Astrocyte (in vitro differentiated cells and primary cell): Measurements from ENCODE around the gene THADA. TPM values are rescaled to one million over a fixed set of nuclear protein-coding genes. Genes with fewer than 3 reads are reported as not detected.

Experiments
- DNase-seq: peaks from one replicate; pipeline ENCODE4 v3.0.0-alpha.2; 2010; ENCODE audit warnings: low read depth
- FAIRE-seq: peaks from 2 replicates; lab custom pipeline; 2011; peaks lifted over from hg19 to GRCh38; lab: Jason Lieb, UNC
- H2AFZ ChIP-seq: 2 replicates; pipeline ENCODE4 v1.6.0; 2012; ENCODE audit warnings: low read depth, low read length, inconsistent platforms
- H3K27ac ChIP-seq: 2 replicates; pipeline ENCODE4 v1.5.1; 2011; ENCODE audit warnings: low read depth, low read length, inconsistent platforms
- H3K27me3 ChIP-seq: 2 replicates; pipeline ENCODE4 v1.6.0; 2011; ENCODE audit warnings: low read length, inconsistent platforms; ENCODE audit not compliant: insufficient read depth
- H3K36me3 ChIP-seq: 2 replicates; pipeline ENCODE4 v1.5.1; 2011; ENCODE audit warnings: low read length, inconsistent platforms; ENCODE audit not compliant: insufficient read depth
- H3K4me1 ChIP-seq: 2 replicates; pipeline ENCODE4 v1.5.1; 2011; ENCODE audit warnings: low read length, inconsistent platforms; ENCODE audit not compliant: insufficient read depth
- H3K4me2 ChIP-seq: 2 replicates; pipeline ENCODE4 v1.6.0; 2012; ENCODE audit warnings: low read length, inconsistent platforms
- H3K4me3 ChIP-seq: 2 replicates; pipeline ENCODE4 v1.5.1; 2011; ENCODE audit warnings: low read depth, mild to moderate bottlenecking, low read length, inconsistent platforms; ENCODE audit not compliant: insufficient read depth
- H3K79me2 ChIP-seq: 2 replicates; pipeline ENCODE4 v1.6.0; 2012; ENCODE audit warnings: mild to moderate bottlenecking, low read length, inconsistent platforms; ENCODE audit not compliant: insufficient read depth
- H3K9ac ChIP-seq: 2 replicates; pipeline ENCODE4 v1.6.0; 2012; ENCODE audit warnings: mild to moderate bottlenecking, low read length, inconsistent platforms
- H3K9me3 ChIP-seq: 2 replicates; pipeline ENCODE4 v1.5.1; 2012; ENCODE audit warnings: low read depth, mild to moderate bottlenecking, low read length, inconsistent platforms; ENCODE audit not compliant: insufficient read depth
- H4K20me1 ChIP-seq: 2 replicates; pipeline ENCODE4 v1.6.0; 2012; ENCODE audit warnings: low read length, inconsistent platforms; ENCODE audit not compliant: insufficient read depth
- H3K27ac Mint-ChIP-seq: one replicate; pipeline ENCODE4 v1.8.0; 2021; ENCODE audit warnings: mild to moderate bottlenecking, mixed read lengths; ENCODE audit not compliant: unreplicated experiment
- H3K27me3 Mint-ChIP-seq: one replicate; pipeline ENCODE4 v1.8.0; 2021; ENCODE audit warnings: low read depth, mixed read lengths; ENCODE audit not compliant: unreplicated experiment
- H3K36me3 Mint-ChIP-seq: one replicate; pipeline ENCODE4 v1.8.0; 2021; ENCODE audit warnings: low read depth, mixed read lengths; ENCODE audit not compliant: unreplicated experiment
- H3K4me1 Mint-ChIP-seq: one replicate; pipeline ENCODE4 v1.8.0; 2021; ENCODE audit warnings: low read depth, mixed read lengths; ENCODE audit not compliant: unreplicated experiment
- H3K4me3 Mint-ChIP-seq: one replicate; pipeline ENCODE4 v1.8.0; 2021; ENCODE audit warnings: mild to moderate bottlenecking, moderate library complexity, mixed read lengths; ENCODE audit not compliant: unreplicated experiment
- H3K9me3 Mint-ChIP-seq: one replicate; pipeline ENCODE4 v1.8.0; 2021; ENCODE audit warnings: mild to moderate bottlenecking, mixed read lengths; ENCODE audit not compliant: unreplicated experiment
- EZH2 ChIP-seq: IDR thresholded peaks from 2 replicates; pipeline ENCODE4 v1.6.1; 2012; ENCODE audit warnings: mild to moderate bottlenecking, low read length, inconsistent platforms; ENCODE audit not compliant: insufficient read depth
- total RNA-seq: library from RNA; stranded (reverse); gene quantifications from 2 replicates; pipeline ENCODE4 v1.2.1, GENCODE V29; 2021
- TF ChIP-seq, protein P1 (sequence below): IDR thresholded peaks from 2 replicates; pipeline ENCODE4 v1.5.1; 2011; ENCODE audit warnings: low read depth, mild to moderate bottlenecking, inconsistent platforms, low read length, moderate library complexity; ENCODE audit not compliant: insufficient read depth

THADA gene
- total RNA-seq, 1 donor from 2014 or later, result 16.2 TPM

DNA sequence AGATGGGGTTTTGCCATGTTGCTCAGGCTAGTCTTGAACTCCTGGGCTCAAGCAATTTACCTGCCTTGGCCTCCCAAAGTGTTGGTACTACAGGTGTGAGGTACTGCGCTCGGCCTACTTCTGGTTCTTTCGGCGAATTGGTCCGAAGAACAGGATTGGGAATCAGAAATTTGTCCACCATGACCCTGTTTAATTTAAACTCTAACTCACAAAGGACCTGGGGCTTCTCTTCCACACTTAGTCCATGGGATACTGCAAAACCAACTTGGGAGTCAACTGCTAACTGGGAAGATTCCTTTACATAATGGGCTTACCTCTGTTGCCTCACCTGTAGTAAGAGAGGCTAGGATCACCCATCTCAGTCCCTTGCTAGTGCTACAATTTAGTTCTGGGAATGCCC is 289.6 kb downstream of the THADA start:
- FAIRE-seq, result no peak
- no peak overlapping the region for H3K27ac ChIP-seq
- no peaks in the 10 kb centered on the region for H3K27me3 ChIP-seq
- H3K4me3 ChIP-seq, result no peak overlapping the region
- no peaks in the 10 kb centered on the region for H3K27me3 Mint-ChIP-seq
- H3K9me3 ChIP-seq, result no peaks in the 10 kb centered on the region
- no peaks in the 10 kb centered on the region for H3K9me3 Mint-ChIP-seq
- peaks cover 4% of the 10 kb centered on the region for H3K4me1 Mint-ChIP-seq
- H3K27ac Mint-ChIP-seq, result no peak overlapping the region
- peaks cover 5% of the 10 kb centered on the region for H3K4me1 ChIP-seq
- no peaks in the 10 kb centered on the region for H3K79me2 ChIP-seq
- TF ChIP-seq, protein P1, sequence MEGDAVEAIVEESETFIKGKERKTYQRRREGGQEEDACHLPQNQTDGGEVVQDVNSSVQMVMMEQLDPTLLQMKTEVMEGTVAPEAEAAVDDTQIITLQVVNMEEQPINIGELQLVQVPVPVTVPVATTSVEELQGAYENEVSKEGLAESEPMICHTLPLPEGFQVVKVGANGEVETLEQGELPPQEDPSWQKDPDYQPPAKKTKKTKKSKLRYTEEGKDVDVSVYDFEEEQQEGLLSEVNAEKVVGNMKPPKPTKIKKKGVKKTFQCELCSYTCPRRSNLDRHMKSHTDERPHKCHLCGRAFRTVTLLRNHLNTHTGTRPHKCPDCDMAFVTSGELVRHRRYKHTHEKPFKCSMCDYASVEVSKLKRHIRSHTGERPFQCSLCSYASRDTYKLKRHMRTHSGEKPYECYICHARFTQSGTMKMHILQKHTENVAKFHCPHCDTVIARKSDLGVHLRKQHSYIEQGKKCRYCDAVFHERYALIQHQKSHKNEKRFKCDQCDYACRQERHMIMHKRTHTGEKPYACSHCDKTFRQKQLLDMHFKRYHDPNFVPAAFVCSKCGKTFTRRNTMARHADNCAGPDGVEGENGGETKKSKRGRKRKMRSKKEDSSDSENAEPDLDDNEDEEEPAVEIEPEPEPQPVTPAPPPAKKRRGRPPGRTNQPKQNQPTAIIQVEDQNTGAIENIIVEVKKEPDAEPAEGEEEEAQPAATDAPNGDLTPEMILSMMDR, result no peak
- no peak for TF ChIP-seq EZH2
- no peak overlapping the region for H2AFZ ChIP-seq
- no peak for DNase-seq
- no peak overlapping the region for H3K4me2 ChIP-seq
- H3K4me3 Mint-ChIP-seq, result no peak overlapping the region
- H3K36me3 Mint-ChIP-seq, result no peaks in the 10 kb centered on the region
- no peaks in the 10 kb centered on the region for H3K36me3 ChIP-seq
- H4K20me1 ChIP-seq, result peaks cover 13% of the 10 kb centered on the region
- H3K9ac ChIP-seq, result no peak overlapping the region

DNA sequence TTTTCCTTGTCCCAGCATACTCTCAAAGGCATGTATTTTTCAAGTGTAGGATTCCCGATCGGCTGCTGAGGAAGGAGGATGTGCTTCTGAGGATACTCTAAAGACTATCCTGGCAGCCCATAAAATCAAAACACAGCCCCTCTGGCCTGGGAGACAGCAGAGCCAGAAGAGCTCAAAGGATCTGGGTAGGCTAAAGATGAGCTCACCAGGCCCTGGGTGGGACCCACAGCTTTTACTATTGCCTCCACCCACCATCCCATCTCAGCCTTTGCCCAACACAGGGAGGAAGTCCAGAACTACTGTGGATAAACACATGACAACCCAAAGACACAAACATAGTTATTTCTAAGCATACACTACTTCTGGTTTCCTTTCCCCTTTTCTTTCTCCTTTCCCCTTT is 290.3 kb downstream of the THADA start:
- H4K20me1 ChIP-seq, result peaks cover 13% of the 10 kb centered on the region
- H3K27me3 ChIP-seq, result no peaks in the 10 kb centered on the region
- no peak for DNase-seq
- no peaks in the 10 kb centered on the region for H3K36me3 Mint-ChIP-seq
- TF ChIP-seq EZH2, result no peak
- TF ChIP-seq, protein P1, result no peak
- H3K9ac ChIP-seq, result no peak overlapping the region
- no peak overlapping the region for H2AFZ ChIP-seq
- H3K4me2 ChIP-seq, result no peak overlapping the region
- no peak for FAIRE-seq
- no peak overlapping the region for H3K27ac Mint-ChIP-seq
- no peak overlapping the region for H3K27ac ChIP-seq
- no peaks in the 10 kb centered on the region for H3K79me2 ChIP-seq
- H3K27me3 Mint-ChIP-seq, result no peaks in the 10 kb centered on the region
- peaks cover 3% of the 10 kb centered on the region for H3K4me1 ChIP-seq
- H3K4me1 Mint-ChIP-seq, result peaks cover under 1% of the 10 kb centered on the region
- no peaks in the 10 kb centered on the region for H3K9me3 ChIP-seq
- no peaks in the 10 kb centered on the region for H3K9me3 Mint-ChIP-seq
- no peak overlapping the region for H3K4me3 ChIP-seq
- no peak overlapping the region for H3K4me3 Mint-ChIP-seq
- H3K36me3 ChIP-seq, result no peaks in the 10 kb centered on the region

DNA sequence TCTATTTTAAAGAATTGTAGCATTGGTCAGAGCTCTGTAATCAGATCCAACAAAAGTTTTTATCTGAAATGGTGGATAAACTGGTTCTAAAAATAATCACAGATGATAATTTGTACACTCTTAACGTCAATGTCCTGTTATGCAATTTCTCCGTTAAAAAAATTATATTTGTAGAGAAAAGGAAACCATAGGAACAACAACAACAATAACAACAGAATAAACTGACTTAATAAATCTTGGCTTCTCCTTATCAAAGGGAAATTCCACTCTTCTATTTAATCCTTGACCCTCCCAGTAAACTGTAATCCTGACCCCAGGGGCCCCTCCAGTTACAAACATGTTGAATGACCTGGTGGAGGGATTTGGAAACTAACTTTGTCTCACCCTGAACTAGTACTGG is 290.8 kb downstream of the THADA start:
- Mint-ChIP-seq H3K27me3 (no peaks in the 10 kb centered on the region), H3K27ac (no peak overlapping the region), H3K36me3 (no peaks in the 10 kb centered on the region), H3K4me1 (peaks cover 3% of the 10 kb centered on the region), H3K9me3 (no peaks in the 10 kb centered on the region), H3K4me3 (no peak overlapping the region)
- peaks cover 3% of the 10 kb centered on the region for H3K4me1 ChIP-seq
- no peak for DNase-seq
- H3K4me3 ChIP-seq, result no peak overlapping the region
- H3K36me3 ChIP-seq, result no peaks in the 10 kb centered on the region
- no peak overlapping the region for H3K4me2 ChIP-seq
- H4K20me1 ChIP-seq, result peaks cover 13% of the 10 kb centered on the region
- H3K9ac ChIP-seq, result no peak overlapping the region
- no peak overlapping the region for H2AFZ ChIP-seq
- H3K9me3 ChIP-seq, result no peaks in the 10 kb centered on the region
- no peak for FAIRE-seq
- H3K27me3 ChIP-seq, result no peaks in the 10 kb centered on the region
- H3K27ac ChIP-seq, result no peak overlapping the region
- no peaks in the 10 kb centered on the region for H3K79me2 ChIP-seq
- no peak for TF ChIP-seq EZH2
- TF ChIP-seq, protein P1, result no peak
